T-helper 1 cell (primary cell): Measurements from ENCODE around the gene NKG7.

ENCODE experiments used
- DNase-seq, 5 donors: peaks; one replicate each; pipeline ENCODE4 v3.0.0-alpha.2; 2012 to 2020

The NKG7 gene

DNA sequence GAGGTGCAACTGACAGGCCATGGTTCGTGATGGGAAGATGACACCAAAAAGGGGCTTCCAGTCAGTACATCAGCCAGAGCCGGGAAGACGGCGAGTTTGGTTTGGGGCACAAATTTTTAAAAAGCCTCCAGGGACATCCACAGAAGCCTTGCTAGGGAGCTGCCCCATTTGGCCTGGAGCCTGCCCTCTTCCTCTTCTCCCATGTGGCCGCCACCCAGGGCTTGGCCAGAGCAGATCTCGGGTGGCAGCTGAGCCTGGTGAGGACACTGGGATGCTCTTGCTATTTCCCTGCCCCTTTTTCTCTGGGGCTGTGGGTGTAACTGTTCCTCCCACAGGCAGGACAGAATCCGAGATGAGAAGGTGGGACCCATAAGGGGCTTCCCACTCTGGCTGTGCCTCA is 14.5 kb downstream of the NKG7 start:
- no peak for DNase-seq

- no peak for DNase-seq
Measured at GRCh38 chr19:51356159-51356801, 16.2 kb downstream of the NKG7 start.

DNA sequence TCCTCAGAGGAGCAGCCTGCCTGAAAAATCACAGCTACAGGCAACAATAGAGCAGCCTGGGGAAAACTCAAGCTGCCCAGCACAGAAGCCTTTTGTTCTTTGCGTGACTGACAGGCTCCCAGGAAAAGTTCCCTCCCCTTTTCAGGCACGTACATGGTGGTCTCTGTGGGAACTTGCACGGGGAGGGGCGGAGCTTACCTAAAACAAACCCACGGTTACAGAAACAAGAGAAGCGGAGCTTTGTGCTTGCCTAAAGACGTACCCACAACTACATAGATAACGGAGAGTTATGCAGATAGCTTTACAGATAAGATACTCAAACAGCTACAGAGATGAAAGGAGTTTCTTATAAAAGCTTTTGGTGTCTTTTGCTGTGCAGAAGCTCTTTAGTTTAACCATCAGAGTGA is 17.7 kb downstream of the NKG7 start:
- DNase-seq: peak in 1 of 5 donors; percentile 44

- DNase-seq: no peak
Measured at GRCh38 chr19:51354103-51354741, 18.2 kb downstream of the NKG7 start.

DNA sequence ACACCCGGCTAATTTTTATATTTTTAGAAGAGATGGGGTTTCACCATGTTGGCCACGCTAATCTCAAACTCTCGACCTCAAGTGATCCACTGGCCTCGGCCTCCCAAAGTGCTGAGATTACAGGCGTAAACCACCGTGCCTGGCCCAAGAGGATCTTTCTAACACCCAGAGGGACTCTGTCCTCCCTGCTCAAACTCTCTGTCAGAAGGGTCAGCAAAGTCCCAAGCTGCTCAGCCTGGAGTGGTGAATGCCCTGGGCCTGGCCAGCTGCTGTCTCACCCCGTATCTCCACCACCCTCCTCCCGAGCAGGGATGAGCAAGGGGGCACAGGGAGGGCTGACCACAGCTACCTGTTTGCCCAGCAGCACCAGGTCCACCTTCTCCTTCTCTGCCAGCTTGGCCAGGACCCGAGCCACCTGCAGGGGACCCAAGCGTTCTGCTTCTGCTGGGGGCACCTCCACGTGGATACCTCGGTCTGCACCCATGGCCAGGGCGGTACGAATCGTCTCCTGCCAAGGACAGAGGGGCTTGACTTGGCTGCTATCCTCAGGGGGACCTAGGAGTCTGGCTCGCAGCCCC is 19.6 kb downstream of the NKG7 start:
- DNase-seq: no peak

- DNase-seq: no peak
Measured at GRCh38 chr19:51351266-51351990, 21.0 kb downstream of the NKG7 start.

DNA sequence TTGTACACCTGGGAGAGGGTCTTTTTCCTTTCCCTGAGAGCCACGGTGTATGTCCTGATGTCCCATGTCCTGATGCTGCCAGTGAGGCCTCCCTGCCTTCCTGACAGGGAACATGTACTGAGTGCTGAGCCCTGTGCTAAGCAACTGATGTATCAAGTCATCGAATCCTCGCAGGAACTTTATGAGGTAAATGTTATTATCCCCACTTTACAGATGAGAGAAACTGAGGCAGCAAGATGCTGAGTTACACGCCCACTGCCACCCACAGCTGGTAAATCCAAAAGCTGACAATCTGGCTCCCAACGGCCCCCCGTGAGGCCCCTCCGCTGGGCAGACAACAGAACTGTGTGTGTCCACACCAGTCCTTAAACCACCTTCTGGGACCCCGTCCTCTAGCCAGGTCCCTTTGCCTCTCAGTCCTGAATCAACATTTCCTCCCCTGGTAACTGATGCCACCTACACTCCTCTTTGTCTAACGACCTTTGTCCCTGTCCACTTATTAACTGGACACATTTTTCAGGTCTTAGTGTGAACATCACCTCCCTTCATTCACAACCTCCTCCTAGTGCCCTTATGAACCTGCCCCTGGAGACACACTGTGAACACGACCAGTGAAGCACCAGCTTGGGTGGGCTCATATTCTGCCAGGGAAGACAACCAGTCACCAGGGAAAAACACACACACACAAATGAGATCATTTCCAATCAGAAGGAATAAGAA is 25.1 kb downstream of the NKG7 start:
- no peak for DNase-seq

DNA sequence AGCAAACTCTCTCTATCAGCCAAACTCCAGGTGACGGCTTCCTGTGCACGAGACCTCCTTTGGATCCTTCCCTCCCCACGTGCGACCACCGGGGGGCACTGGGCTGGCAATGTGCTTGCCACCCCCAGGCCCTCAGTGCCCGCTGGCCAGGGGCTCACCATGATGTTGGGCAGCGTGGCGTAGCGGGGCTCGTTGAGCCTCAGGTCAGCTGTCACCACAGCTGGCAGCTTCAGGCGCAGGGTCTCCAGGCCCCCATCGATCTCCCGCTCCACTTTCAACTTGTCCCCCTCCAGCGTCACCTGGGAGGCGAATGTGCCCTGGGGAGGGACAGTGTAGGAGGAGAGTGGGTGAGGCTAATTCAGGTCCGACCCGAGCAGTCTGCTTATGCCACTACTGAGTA is 25.7 kb downstream of the NKG7 start:
- no peak for DNase-seq

DNA sequence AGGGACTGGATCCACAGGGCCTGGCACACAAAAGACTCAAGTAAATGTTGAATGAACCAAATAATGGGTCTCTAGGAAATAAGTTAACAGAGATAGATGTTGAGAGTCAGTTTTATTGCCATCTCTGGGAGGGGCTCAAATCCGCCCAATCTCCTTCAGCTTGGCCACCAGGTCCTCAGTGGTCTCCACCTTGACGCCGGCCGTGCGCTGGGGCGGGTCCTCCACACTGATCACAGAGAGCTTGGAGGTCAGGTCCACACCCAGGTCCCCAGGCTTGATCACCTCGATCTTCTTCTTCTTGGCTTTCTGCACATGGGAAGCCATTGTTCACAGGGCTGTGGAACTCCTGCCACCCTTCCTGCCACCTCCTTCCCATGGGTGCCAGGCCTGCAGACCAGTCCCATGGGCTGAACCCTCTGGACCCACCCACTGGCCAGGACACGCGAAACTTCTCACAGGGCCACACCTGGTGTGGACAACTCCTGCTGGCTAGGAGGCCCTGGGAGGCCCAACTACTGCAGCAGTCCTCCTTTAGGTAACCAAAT is 27.3 kb downstream of the NKG7 start:
- DNase-seq: no peak

GRCh38 chr19:51342631-51343569 is 29.6 kb downstream of the NKG7 start:
- DNase-seq: no peak

GRCh38 chr19:51341976-51342580 is 30.4 kb downstream of the NKG7 start, which contains the start of gene VSIG10L:
Gene VSIG10L (minus strand): TSS chr19:51342139. CDS start chr19:51342124, 15 bp downstream.
- no peak for DNase-seq

DNA sequence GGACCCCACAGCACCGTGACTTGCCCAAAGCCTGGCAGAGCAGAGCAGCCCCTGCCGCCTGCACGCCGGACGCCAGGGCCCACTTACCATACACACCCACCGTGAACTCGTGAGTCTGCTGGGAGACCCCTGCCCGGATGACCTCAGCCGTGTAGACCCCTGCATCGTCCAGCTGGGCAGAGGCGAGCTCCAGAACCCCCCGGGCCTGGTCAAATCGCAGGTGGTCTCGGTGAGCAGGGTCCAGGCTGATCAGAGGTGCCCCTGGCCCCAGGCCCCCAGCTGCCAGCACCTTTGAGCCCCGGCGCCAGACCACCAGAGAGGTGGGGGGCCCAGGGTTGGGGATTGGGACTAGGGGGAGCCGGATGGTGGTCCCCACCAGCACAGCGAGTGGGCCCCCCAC is 31.4 kb downstream of the NKG7 start:
- DNase-seq: no peak

DNA sequence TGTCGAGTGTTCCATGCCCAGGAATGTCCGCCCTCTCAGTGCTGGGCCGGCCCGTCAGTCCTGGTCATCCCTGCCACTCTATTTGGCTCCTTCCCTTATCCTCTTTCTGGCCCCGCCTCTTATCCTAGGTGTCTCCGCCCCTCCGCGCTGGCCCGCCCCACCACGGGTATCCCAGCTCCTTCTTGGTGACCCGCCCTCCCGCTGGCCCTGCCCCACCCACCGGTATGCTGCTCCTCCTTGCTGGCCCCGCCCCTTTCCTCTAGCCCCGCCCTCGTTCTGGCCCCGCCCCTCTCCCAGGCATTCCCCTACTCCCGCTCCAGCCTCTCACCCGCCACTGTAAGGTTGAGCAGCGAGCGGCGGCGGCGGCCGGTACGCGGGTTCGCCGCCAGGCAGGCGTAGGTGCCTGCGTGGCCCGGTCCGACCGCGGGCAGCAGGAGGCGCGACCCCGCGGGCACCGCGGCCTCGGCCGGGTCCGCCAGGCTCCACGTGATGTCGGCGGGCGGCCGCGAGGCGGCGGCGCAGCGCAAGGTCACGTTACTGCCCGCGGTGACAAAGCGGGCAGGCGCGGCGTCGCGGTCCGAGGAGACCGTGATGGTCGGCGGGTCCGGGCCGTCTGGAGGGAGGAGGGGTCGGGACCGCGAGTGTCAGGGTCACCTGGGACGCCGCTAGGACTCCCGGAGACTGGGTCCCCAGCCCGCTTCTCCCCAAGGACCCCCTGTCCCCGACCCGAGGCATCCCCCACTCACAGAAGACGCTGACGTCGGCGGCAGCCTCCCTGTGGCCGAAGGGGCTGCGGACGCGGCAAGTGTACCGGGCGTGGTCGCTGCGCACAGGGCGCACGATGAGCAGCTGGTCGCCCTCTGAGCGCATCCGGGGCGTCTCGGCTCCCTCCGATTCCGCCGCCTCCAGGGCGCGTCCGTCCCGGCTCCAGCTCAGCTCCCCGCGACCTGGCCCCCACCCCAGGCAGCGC is 32.5 kb downstream of the NKG7 start:
- peak; percentile 82 to 92 (median 86) for DNase-seq

GRCh38 chr19:51339313-51339686 is 33.2 kb downstream of the NKG7 start:
- DNase-seq: peak in 1 of 5 donors; percentile 11

- DNase-seq: peak; percentile 67 to 83 (median 80)
Measured at GRCh38 chr19:51338563-51339312, 33.7 kb downstream of the NKG7 start.

DNA sequence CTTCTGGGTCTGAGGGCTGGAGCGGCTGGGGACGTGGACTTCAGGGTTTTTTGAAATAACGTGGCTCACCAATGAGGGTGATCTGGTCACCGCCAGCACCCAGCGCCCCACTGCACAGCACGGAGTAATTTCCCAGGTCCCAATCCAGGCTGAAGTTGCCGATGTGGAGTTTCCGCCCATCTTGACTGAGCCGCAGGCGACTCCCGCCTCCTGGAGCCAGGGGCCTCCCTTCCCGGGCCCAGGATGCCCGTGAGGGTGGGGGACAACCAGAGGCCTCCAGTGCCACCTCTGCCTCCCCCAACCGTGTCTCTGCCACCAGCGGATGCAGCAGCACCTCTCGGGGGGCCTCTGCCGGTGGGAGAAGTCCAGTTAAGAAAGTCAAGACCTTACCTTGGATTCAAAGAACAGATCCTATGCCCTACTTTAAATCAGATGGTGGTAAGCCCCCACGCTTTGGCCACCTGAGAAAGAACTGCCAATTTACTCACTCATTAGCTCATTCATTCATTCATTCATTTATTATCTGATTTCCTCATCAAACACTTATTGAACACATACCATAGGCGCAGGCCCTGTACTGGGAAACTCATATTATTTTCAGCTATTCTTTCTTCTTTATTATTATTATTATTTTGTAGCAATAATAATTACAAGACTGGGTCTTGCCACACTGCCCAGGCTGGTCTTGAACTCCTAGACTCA is 34.4 kb downstream of the NKG7 start:
- no peak for DNase-seq

DNA sequence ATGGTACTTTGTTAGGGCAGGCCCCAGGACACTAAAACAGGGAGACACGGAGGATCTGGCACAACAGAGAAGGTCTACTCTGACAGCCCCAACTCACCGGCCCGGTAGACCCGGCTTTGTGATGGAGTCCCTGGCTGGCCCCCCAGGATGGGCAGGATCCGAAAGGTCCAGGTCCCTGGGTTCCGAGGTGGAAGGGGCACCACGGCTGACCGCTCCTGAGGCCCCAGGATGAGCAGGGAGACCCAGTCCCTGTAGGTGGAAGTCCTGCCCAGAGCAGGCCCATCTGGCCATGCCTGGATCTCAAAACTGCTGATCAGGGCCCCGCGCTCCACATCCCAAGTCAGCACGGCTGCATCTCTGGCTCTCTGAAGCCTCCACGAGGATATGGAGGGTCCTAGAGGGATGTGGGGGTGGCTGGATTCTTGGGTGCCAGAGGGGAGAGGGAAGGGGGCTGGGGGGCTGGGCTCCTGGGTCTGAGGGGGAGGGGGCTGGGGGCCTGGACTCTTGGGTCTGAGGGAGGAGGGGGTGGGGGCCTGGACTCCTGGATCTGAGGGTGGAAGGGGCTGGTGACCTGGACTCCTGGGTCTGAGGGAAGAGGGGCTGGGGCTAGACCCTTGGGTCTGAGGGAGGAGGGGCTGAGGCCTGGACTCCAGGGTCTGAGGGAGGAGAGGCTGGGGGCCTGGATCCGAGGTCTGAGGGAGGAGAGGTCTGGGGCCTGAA is 35.2 kb downstream of the NKG7 start:
- DNase-seq: no peak
